ENCODE results near the gene KTN1.

- TF ChIP-seq, protein P1, sequence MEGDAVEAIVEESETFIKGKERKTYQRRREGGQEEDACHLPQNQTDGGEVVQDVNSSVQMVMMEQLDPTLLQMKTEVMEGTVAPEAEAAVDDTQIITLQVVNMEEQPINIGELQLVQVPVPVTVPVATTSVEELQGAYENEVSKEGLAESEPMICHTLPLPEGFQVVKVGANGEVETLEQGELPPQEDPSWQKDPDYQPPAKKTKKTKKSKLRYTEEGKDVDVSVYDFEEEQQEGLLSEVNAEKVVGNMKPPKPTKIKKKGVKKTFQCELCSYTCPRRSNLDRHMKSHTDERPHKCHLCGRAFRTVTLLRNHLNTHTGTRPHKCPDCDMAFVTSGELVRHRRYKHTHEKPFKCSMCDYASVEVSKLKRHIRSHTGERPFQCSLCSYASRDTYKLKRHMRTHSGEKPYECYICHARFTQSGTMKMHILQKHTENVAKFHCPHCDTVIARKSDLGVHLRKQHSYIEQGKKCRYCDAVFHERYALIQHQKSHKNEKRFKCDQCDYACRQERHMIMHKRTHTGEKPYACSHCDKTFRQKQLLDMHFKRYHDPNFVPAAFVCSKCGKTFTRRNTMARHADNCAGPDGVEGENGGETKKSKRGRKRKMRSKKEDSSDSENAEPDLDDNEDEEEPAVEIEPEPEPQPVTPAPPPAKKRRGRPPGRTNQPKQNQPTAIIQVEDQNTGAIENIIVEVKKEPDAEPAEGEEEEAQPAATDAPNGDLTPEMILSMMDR (IDR thresholded peaks at IDR 0.05) = no peak
- TF ChIP-seq EP300 (IDR thresholded peaks at IDR 0.05) = no peak
Observed at GRCh38 chr14:55609681-55610080, 29.7 kb downstream of the KTN1 start.
